Nephron (organoid): ENCODE measurements around the gene NKD1.

ENCODE experiments used
- H3K27ac Mint-ChIP-seq, 3 experiments: 2 replicates each; pipeline ENCODE4 v1.8.0; 2020; ENCODE audit warnings: mixed read lengths in 3 of 3, mild to moderate bottlenecking in 2 of 3, moderate library complexity in 1 of 3
- H3K27me3 Mint-ChIP-seq: 2 replicates; pipeline ENCODE4 v1.8.0; 2021; ENCODE audit warnings: low read depth, mild to moderate bottlenecking, moderate library complexity, mixed read lengths
- H3K36me3 Mint-ChIP-seq: 2 replicates; pipeline ENCODE4 v1.8.0; 2020; ENCODE audit warnings: low read depth, mixed read lengths
- H3K4me1 Mint-ChIP-seq: 2 replicates; pipeline ENCODE4 v1.8.0; 2020; ENCODE audit warnings: mixed read lengths
- H3K4me3 Mint-ChIP-seq, 3 experiments: 2 replicates each; pipeline ENCODE4 v1.8.0; 2020; ENCODE audit warnings: mild to moderate bottlenecking in 3 of 3, mixed read lengths in 3 of 3, moderate library complexity in 2 of 3
- H3K9me3 Mint-ChIP-seq: 2 replicates; pipeline ENCODE4 v1.8.0; 2020; ENCODE audit warnings: mixed read lengths
- TF ChIP-seq, protein P1 (sequence below), 3 experiments: fragments of 200-600 bp; sonication (generic); IDR thresholded peaks; one replicate each; pipeline ENCODE4 v1.5.0; 2021; ENCODE audit warnings: antibody characterized with exemption in 3 of 3; ENCODE audit not compliant: unreplicated experiment in 3 of 3

Gene NKD1

DNA sequence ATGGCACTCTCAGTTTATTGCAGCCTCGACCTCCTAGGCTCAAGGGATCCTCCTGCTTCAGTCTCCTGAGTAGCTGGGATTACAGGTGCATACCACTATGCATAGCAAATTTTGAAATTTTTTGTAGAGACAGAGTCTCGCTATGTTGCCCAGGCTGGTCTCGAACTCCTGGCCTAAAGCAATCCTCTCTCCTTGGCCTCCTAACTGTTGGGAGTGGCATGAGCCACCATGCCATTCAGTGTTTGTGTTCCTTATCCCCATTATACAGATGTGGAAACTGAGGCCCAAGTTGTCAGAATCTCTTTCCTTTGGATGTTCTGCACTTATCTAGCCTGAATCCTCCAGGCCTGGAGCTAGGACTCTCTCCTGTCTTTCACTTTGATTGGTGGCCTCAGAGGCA, 40.8 kb upstream of the NKD1 start:
- Mint-ChIP-seq H3K9me3 (peaks cover 27% of the 10 kb centered on the region), H3K36me3 (no peaks in the 10 kb centered on the region), H3K4me1 (no peaks in the 10 kb centered on the region), H3K27ac (no peak overlapping the region), H3K27me3 (peaks cover 10% of the 10 kb centered on the region), H3K4me3 (no peak overlapping the region)
- TF ChIP-seq, protein P1, sequence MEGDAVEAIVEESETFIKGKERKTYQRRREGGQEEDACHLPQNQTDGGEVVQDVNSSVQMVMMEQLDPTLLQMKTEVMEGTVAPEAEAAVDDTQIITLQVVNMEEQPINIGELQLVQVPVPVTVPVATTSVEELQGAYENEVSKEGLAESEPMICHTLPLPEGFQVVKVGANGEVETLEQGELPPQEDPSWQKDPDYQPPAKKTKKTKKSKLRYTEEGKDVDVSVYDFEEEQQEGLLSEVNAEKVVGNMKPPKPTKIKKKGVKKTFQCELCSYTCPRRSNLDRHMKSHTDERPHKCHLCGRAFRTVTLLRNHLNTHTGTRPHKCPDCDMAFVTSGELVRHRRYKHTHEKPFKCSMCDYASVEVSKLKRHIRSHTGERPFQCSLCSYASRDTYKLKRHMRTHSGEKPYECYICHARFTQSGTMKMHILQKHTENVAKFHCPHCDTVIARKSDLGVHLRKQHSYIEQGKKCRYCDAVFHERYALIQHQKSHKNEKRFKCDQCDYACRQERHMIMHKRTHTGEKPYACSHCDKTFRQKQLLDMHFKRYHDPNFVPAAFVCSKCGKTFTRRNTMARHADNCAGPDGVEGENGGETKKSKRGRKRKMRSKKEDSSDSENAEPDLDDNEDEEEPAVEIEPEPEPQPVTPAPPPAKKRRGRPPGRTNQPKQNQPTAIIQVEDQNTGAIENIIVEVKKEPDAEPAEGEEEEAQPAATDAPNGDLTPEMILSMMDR (IDR thresholded peaks at IDR 0.05; ENCODE audit: unreplicated experiment in 3 of 3), result no peak

DNA sequence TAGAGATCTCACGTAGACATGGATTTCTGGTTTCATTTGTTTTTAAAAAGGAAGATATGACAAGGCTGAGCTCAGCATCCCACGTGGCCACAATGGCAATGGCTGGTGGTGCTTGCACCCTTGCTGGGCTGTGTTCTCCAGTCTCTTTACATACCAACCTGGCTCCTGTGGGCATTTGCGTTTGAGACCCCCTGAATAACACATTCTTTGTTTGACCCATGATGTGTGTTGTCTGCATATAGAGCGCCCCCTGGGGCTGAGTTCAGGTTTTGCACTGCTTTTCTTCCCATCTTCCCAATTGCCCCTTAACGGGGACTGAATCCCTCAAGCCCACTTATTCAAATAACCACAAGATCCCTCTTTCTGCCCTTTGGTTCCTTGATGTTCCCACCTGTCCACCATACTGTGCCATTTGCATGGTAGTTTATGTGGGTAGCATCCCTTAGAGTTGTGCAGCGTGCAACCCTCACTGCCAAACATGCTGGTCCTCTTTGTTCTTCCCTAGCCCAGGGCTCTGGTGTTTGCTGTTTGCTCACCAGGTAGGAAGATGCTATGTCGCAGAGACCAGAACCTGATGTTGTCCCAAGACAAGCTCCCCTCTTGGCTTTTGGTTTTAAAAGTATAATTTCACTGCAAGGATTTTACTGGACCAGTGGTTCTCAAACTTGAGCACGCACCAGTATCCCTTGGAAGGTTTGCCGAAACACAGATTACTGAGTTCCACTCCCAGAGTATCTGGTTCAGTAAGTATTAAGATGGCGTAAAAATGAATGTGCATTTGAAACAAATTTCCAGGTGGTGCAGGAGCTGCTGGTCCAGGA, 38.5 kb upstream of the NKD1 start:
- TF ChIP-seq, protein P1 (IDR thresholded peaks at IDR 0.05; ENCODE audit: unreplicated experiment in 3 of 3), result peak in 1 of 3 experiments; percentile 28
- H3K27me3 Mint-ChIP-seq, result peaks cover 7% of the 10 kb centered on the region
- no peaks in the 10 kb centered on the region for H3K36me3 Mint-ChIP-seq
- no peak overlapping the region for H3K4me3 Mint-ChIP-seq
- no peaks in the 10 kb centered on the region for H3K4me1 Mint-ChIP-seq
- H3K9me3 Mint-ChIP-seq, result peaks cover 27% of the 10 kb centered on the region
- H3K27ac Mint-ChIP-seq, result no peak overlapping the region

DNA sequence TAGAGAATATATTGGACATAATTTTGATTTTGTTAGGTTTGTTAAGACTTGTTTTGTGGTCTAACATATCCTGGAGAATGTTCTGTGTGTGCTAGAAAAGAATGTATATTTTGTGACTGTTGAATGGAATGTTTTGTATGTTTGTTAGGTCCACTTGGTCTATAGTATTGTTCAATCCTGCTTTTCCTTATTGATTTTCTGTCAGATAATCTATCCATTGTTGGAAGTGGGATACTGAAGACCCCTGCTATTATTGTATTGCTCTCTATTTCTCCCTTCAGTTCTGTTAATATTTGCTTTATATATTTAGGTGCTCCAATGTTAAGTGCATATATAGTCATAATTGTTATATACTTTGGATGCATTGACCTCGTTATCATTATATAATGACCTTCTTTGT, 33.0 kb upstream of the NKD1 start:
- no peak overlapping the region for H3K4me3 Mint-ChIP-seq
- peaks cover 8% of the 10 kb centered on the region for H3K36me3 Mint-ChIP-seq
- H3K9me3 Mint-ChIP-seq, result peaks cover 33% of the 10 kb centered on the region
- TF ChIP-seq, protein P1 (IDR thresholded peaks at IDR 0.05; ENCODE audit: unreplicated experiment in 3 of 3), result no peak
- H3K27me3 Mint-ChIP-seq, result no peaks in the 10 kb centered on the region
- no peaks in the 10 kb centered on the region for H3K4me1 Mint-ChIP-seq
- no peak overlapping the region for H3K27ac Mint-ChIP-seq

GRCh38 chr16:50516401-50516800, 31.8 kb upstream of the NKD1 start:
- H3K36me3 Mint-ChIP-seq, result peaks cover 8% of the 10 kb centered on the region
- no peak overlapping the region for H3K4me3 Mint-ChIP-seq
- TF ChIP-seq, protein P1 (IDR thresholded peaks at IDR 0.05; ENCODE audit: unreplicated experiment in 3 of 3), result no peak
- no peak overlapping the region for H3K27ac Mint-ChIP-seq
- H3K9me3 Mint-ChIP-seq, result peaks cover 28% of the 10 kb centered on the region
- H3K4me1 Mint-ChIP-seq, result no peaks in the 10 kb centered on the region
- no peaks in the 10 kb centered on the region for H3K27me3 Mint-ChIP-seq

DNA sequence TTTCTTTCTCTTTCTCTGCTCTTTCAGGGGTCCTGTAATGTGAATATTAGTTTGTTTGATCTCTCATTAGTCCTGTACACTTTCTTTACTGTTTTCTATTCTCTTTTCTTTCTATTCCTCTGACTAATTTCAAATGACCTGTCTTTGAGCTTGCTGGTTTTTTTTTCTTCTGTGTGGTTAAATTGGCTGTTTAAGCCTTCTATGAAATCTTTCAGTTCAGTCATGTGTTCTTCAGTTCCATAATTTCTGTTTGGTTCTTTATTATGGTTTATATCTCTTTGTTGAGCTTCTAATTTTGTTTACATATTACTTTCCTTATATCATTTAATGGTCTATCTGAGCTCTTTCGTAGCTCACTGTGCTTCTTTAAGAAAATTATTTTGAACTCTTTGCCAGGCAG, 31.3 kb upstream of the NKD1 start:
- TF ChIP-seq, protein P1 (IDR thresholded peaks at IDR 0.05; ENCODE audit: unreplicated experiment in 3 of 3), result no peak
- no peaks in the 10 kb centered on the region for H3K27me3 Mint-ChIP-seq
- H3K36me3 Mint-ChIP-seq, result peaks cover 8% of the 10 kb centered on the region
- no peaks in the 10 kb centered on the region for H3K4me1 Mint-ChIP-seq
- H3K9me3 Mint-ChIP-seq, result peaks cover 23% of the 10 kb centered on the region
- H3K4me3 Mint-ChIP-seq, result no peak overlapping the region
- no peak overlapping the region for H3K27ac Mint-ChIP-seq
